GM18951 (cell line): ENCODE measurements around the gene ZNF444.

Experiments
- POLR2A ChIP-seq: IDR thresholded peaks from 4 replicates; pipeline ENCODE4 v1.6.1; 2011; ENCODE audit warnings: mild to moderate bottlenecking; ENCODE audit not compliant: insufficient read length, insufficient read depth; ENCODE audit errors: extremely low read depth
- in situ Hi-C: fragments of 300-500 bp; cut with MboI; formaldehyde crosslinking; loops from one replicate; pipeline ENCODE4 v1.12.0; 2022; ENCODE audit warnings: low sequenced_read_pairs, mixed read lengths, inconsistent platforms; ENCODE audit not compliant: unreplicated experiment

The ZNF444 gene

GRCh38 chr19:56120371-56121179, 20.5 kb upstream of the ZNF444 start:
- peak; percentile 55 for TF ChIP-seq POLR2A
- in situ Hi-C loops: no loop called here

GRCh38 chr19:56121180-56122167, 19.6 kb upstream of the ZNF444 start, which contains the start of gene ZNF787:
TSS of gene ZNF787 (minus strand) at chr19:56121295. CDS start at chr19:56103217, 18,078 bp downstream.
- TF ChIP-seq POLR2A: peak; percentile 81
- in situ Hi-C loops: no loop called here

GRCh38 chr19:56123266-56123891, 17.7 kb upstream of the ZNF444 start:
- in situ Hi-C loops: no loop called here
- no peak for TF ChIP-seq POLR2A

GRCh38 chr19:56124578-56124977, 16.5 kb upstream of the ZNF444 start:
- in situ Hi-C loops: no loop called here
- no peak for TF ChIP-seq POLR2A

- in situ Hi-C loops: no loop called here
Measured at GRCh38 chr19:56125806-56126590, 15.1 kb upstream of the ZNF444 start.

GRCh38 chr19:56126983-56127780, 13.9 kb upstream of the ZNF444 start:
- in situ Hi-C loops: no loop called here
- no peak for TF ChIP-seq POLR2A

More at GRCh38 chr19:56125806-56126590, 15.1 kb upstream of the ZNF444 start:
- no peak for TF ChIP-seq POLR2A

GRCh38 chr19:56130006-56130405, 11.1 kb upstream of the ZNF444 start:
- in situ Hi-C loops: no loop called here
- TF ChIP-seq POLR2A: no peak

GRCh38 chr19:56131651-56132050, 9.4 kb upstream of the ZNF444 start:
- in situ Hi-C loops: no loop called here
- no peak for TF ChIP-seq POLR2A

GRCh38 chr19:56132316-56132822, 8.7 kb upstream of the ZNF444 start:
- in situ Hi-C loops: no loop called here
- TF ChIP-seq POLR2A: no peak

GRCh38 chr19:56133858-56134653, 7.0 kb upstream of the ZNF444 start:
- in situ Hi-C loops: no loop called here

GRCh38 chr19:56134654-56134921, 6.5 kb upstream of the ZNF444 start:
- TF ChIP-seq POLR2A: no peak
- in situ Hi-C loops: no loop called here

More at GRCh38 chr19:56133858-56134653, 7.0 kb upstream of the ZNF444 start:
- TF ChIP-seq POLR2A: no peak
